Testis (tissue), 3 donors: Measurements from ENCODE around the gene LTBP1. TPM values are rescaled to one million over a fixed set of nuclear protein-coding genes. Genes with fewer than 3 reads are reported as not detected.

ENCODE experiments used
- DNase-seq: peaks from one replicate; pipeline ENCODE4 v3.0.0-alpha.2; 2019
- H3K27ac ChIP-seq, 2 donors: fragments of 200-600 bp; sonication (generic); one replicate each; pipeline ENCODE4 v1.5.1; 2019
- H3K27me3 ChIP-seq: fragments of 200-600 bp; sonication (generic); one replicate; pipeline ENCODE4 v1.5.1; 2019
- H3K36me3 ChIP-seq: fragments of 200-600 bp; sonication (generic); one replicate; pipeline ENCODE4 v1.5.1; 2017; ENCODE audit warnings: low read depth; ENCODE audit errors: missing control alignments
- H3K4me1 ChIP-seq: fragments of 200-600 bp; sonication (generic); one replicate; pipeline ENCODE4 v1.5.1; 2019
- H3K4me3 ChIP-seq, 2 donors: fragments of 200-600 bp; sonication (generic); one replicate each; pipeline ENCODE4 v1.5.1; 2017 to 2019
- H3K9me3 ChIP-seq: fragments of 200-600 bp; sonication (generic); one replicate; pipeline ENCODE4 v1.5.1; 2017
- CTCF ChIP-seq, 3 experiments: fragments of 450-650 bp in 2 of 3; fragments of 200-600 bp in 1 of 3; sonication (generic) in 1 of 3; IDR thresholded peaks; one replicate each; pipeline ENCODE4 v1.5.1; 2016 to 2019; ENCODE audit warnings: antibody characterized with exemption in 3 of 3, mild to moderate bottlenecking in 2 of 3, moderate library complexity in 1 of 3
- POLR2A ChIP-seq: fragments of 450-650 bp; IDR thresholded peaks from one replicate; pipeline ENCODE4 v1.6.1; 2017; ENCODE audit warnings: antibody characterized with exemption, mild to moderate bottlenecking, moderate library complexity
- WGBS, 2 donors: methylation state at CpG; one replicate each; pipeline ENCODE4 v1.1.5; 2018; 5-methylcytosine and 5-hydroxymethylcytosine counted together
- intact Hi-C: fragments of 100-400 bp; cut with DNase I; formaldehyde crosslinking; loops from one replicate; pipeline ENCODE4 v1.15.1; 2023; ENCODE audit warnings: low total_unique reads
- polyA plus RNA-seq: library from polyadenylated mRNA; stranded (reverse); fragments of 350-450 nt; fragmentation: Illumina TruSeq; extraction: RNeasy Lipid Tissue Mini Kit (QIAGEN cat#74804); gene quantifications from one replicate; pipeline ENCODE4 v1.2.3, GENCODE V29; 2014; ENCODE audit warnings: low read depth, low replicate concordance; ENCODE audit not compliant: insufficient read depth
- total RNA-seq, 2 donors: library from RNA; depleted of rRNA; stranded (reverse); fragments of >200 nt; gene quantifications; one replicate each; pipeline ENCODE4 v1.2.3, GENCODE V29; 2016

Gene LTBP1
- total and polyA plus RNA-seq, 3 donors from 2014 or later, result 39.6 to 51.5 (median 44.0) TPM

- intact Hi-C loops, result no loop called here
- H3K9me3 ChIP-seq, result no peaks in the 10 kb centered on the region
- H3K4me3 ChIP-seq, result no peak overlapping the region
- TF ChIP-seq CTCF (IDR thresholded peaks at IDR 0.05), result no peak
- no peak for TF ChIP-seq POLR2A
- no peaks in the 10 kb centered on the region for H3K27me3 ChIP-seq
- DNase-seq, result no peak
- H3K36me3 ChIP-seq, result no peaks in the 10 kb centered on the region
- no peaks in the 10 kb centered on the region for H3K4me1 ChIP-seq
- 25 to 30% methylated on average over 2 of the region's 2 CpGs for WGBS, 2 donors
- no peak overlapping the region for H3K27ac ChIP-seq
These were observed 185.0 kb downstream of the LTBP1 start for GRCh38 chr2:33131749-33132148.

- no peaks in the 10 kb centered on the region for H3K36me3 ChIP-seq
- no peaks in the 10 kb centered on the region for H3K27me3 ChIP-seq
- TF ChIP-seq CTCF (IDR thresholded peaks at IDR 0.05), result no peak
- TF ChIP-seq POLR2A, result no peak
- H3K4me1 ChIP-seq, result no peaks in the 10 kb centered on the region
- no peaks in the 10 kb centered on the region for H3K9me3 ChIP-seq
- no peak overlapping the region for H3K4me3 ChIP-seq
- DNase-seq, result no peak
- intact Hi-C loops, result no loop called here
- peak overlapping the region; percentile 21 to 53 for H3K27ac ChIP-seq
- WGBS, 2 donors, result 58 to 75% methylated on average over 7 of the region's 7 CpGs
These were observed 186.8 kb downstream of the LTBP1 start for GRCh38 chr2:33133454-33133952.

DNA sequence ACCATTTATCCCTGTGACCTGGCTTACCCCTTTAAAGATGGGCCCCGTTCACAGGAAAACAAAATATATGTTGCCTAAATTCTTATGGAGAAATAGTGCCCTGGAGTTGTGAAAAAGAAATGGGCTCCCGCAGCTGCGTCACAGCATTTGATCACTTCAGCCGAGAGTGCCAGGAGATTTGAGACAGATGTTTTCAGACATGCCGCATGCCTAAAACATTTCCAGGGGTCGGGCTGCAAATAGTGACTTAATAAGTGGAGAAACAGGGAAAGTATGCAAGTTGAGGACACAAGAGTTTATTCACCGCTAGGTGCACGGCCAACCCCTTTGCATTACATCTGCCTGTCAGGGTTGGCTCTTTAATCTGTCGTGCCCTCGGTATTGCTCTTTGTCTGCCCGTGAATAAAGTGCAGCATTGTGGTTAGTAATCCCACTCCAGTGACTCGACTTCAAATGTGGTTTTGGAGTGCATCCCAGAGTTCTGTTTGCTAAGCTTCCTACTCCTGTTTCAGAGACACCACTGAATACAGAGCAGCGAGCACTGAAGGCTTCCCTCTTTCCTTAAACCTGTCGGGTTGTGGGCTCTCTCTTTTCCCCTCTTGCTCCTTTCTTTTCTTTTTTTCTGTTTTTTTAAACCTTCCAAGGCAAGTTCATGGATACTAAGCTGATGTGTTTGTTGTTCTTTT lies 187.5 kb downstream of the LTBP1 start:
- TF ChIP-seq CTCF (IDR thresholded peaks at IDR 0.05) (no peak), POLR2A (no peak)
- intact Hi-C loops, result no loop called here
- DNase-seq, result peak; percentile 51
- no peaks in the 10 kb centered on the region for H3K36me3 ChIP-seq
- no peaks in the 10 kb centered on the region for H3K4me1 ChIP-seq
- H3K27me3 ChIP-seq, result no peaks in the 10 kb centered on the region
- peak overlapping the region; percentile 33 to 38 for H3K4me3 ChIP-seq
- peak overlapping the region; percentile 53 to 57 for H3K27ac ChIP-seq
- 42 to 51% methylated on average over 14 of the region's 14 CpGs for WGBS, 2 donors
- H3K9me3 ChIP-seq, result no peaks in the 10 kb centered on the region

DNA sequence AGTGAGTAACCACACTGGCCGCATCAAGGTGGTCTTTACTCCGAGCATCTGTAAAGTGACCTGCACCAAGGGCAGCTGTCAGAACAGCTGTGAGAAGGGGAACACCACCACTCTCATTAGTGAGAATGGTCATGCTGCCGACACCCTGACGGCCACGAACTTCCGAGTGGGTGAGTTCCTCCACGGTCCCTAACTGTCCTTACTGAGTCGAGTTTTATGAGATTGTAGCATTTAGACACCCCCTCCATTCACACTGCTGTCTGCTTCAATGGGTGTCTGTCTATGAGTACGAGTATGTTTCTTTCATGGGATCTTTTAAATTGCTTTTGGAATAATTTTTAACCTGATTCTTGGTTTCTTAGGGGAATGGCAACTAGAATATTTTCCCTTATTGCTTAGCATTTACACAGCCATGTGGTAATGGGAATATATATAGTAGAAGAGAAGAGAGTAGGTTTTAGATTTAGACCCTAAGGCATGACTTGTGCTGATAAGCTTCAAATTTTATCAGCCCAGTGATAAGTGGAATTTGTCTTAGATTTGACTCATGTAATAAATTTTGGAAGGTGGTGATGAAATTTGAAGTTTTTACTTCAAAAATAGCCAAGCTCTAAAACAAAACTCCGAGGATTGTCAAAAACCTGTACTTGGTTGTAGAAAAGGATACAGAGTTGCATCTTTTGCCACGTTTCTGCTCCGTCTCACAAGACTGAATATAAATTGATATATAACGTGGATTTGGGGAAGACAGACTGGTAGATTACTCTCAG lies 188.2 kb downstream of the LTBP1 start:
- Histone ChIP-seq H3K36me3 (no peaks in the 10 kb centered on the region), H3K4me3 (peak overlapping the region; percentile 33 to 38), H3K27me3 (no peaks in the 10 kb centered on the region), H3K27ac (peak overlapping the region; percentile 50 to 57), H3K4me1 (no peaks in the 10 kb centered on the region), H3K9me3 (no peaks in the 10 kb centered on the region)
- TF ChIP-seq CTCF (IDR thresholded peaks at IDR 0.05) (no peak), POLR2A (no peak)
- DNase-seq, result no peak
- intact Hi-C loops, result no loop called here
- 42 to 46% methylated on average over 13 of the region's 13 CpGs for WGBS, 2 donors
